HUES6 (cell line): Measurements from ENCODE around the gene ZSWIM5.
"Not testable (repeated sequence)": the region's sequence is repeated elsewhere in the genome, so short reads cannot be mapped to it uniquely, and the experiment has no call there.

Experiments used
- H3K27ac ChIP-seq: 2 replicates; pipeline ENCODE4 v1.7.0; 2013; ENCODE audit warnings: low read depth, mild to moderate bottlenecking, low read length, inconsistent platforms
- H3K27me3 ChIP-seq: 2 replicates; pipeline ENCODE4 v1.6.1; 2013; ENCODE audit warnings: low read length; ENCODE audit not compliant: control insufficient read depth, insufficient read depth
- H3K36me3 ChIP-seq: 2 replicates; pipeline ENCODE4 v1.6.1; 2013; ENCODE audit warnings: low read length; ENCODE audit not compliant: control insufficient read depth, insufficient read depth
- H3K4me1 ChIP-seq: 2 replicates; pipeline ENCODE4 v1.6.1; 2013; ENCODE audit warnings: low read length; ENCODE audit not compliant: control insufficient read depth, insufficient read depth
- H3K4me3 ChIP-seq: 2 replicates; pipeline ENCODE4 v1.5.1; 2013; ENCODE audit warnings: low read depth, low read length
- H3K9ac ChIP-seq: one replicate; pipeline ENCODE4 v1.6.1; 2013; ENCODE audit warnings: mild to moderate bottlenecking, low read length
- H3K9me3 ChIP-seq: 2 replicates; pipeline ENCODE4 v1.6.1; 2013; ENCODE audit warnings: low read depth, low read length; ENCODE audit not compliant: control insufficient read depth, insufficient read depth

Gene ZSWIM5

DNA sequence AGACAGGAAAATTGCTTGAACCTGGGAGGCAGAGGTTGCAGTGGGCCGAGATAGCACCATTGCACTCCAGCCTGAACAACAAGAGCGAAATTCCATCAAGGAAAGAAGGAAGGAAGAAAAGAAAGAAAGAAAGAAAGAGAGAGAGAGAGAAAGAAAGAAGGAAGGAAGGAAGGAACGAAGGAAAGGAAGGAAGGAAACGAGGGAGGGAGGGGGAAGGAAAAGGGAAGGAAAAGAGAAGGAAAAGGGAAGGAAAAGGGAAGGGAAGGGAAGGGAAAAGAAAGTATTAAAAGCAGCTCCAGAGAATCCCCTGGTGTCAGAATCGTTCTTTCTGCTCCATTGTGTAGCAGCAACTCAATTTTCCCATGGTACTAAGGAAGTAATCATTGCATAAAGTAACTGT, 19.2 kb upstream of the ZSWIM5 start:
- Histone ChIP-seq H3K36me3 (no peaks in the 10 kb centered on the region), H3K4me1 (no peaks in the 10 kb centered on the region)

DNA sequence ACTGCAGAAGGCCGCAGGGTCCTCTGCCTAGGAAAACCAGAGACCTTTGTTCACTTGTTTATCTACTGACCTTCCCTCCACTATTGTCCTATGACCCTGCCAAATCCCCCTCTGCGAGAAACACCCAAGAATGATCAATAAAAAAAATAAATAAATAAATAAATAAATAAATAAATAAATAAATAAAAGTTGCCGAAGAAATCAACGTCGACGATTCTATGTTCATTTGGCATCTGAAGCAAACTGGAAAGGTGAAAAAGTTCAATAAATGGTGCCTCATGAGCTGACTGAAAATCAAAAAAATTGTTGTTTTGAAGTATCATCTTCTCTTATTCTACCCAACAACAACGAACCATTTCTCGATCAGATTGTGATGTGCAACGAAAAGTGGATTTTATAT, 17.3 kb upstream of the ZSWIM5 start:
- not testable (repeated sequence) for H3K9ac ChIP-seq, H3K9me3 ChIP-seq, H3K4me3 ChIP-seq, H3K36me3 ChIP-seq, H3K4me1 ChIP-seq, H3K27ac ChIP-seq, H3K27me3 ChIP-seq

More for the DNA sequence above, 19.2 kb upstream of the ZSWIM5 start:
- H3K9ac ChIP-seq = no peak overlapping the region
- no peak overlapping the region for H3K27ac ChIP-seq
- no peaks in the 10 kb centered on the region for H3K27me3 ChIP-seq
- no peaks in the 10 kb centered on the region for H3K9me3 ChIP-seq
- no peak overlapping the region for H3K4me3 ChIP-seq

DNA sequence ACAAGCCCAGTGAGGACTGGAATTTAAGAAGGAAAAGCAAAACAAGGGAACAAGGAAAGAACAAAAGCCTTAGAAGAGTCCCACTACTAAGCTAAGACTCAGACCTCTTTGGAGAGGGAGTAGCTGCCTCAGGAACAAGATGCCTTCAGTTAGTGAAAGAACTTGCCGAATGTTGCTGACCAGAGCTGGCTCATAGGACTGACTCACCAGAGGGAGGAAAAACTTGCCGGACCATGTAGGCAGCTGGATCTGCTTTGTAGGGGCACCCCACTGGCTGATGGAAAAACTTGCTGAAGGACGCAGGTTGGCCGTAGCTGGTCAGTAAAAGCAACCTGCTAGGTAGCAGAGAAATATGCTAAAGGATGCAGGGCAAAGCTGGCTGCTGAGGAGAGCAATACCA, 15.3 kb upstream of the ZSWIM5 start:
- Histone ChIP-seq H3K4me1 (no peaks in the 10 kb centered on the region), H3K9me3 (no peaks in the 10 kb centered on the region), H3K9ac (no peak overlapping the region), H3K27ac (no peak overlapping the region), H3K36me3 (no peaks in the 10 kb centered on the region), H3K27me3 (no peaks in the 10 kb centered on the region), H3K4me3 (no peak overlapping the region)

DNA sequence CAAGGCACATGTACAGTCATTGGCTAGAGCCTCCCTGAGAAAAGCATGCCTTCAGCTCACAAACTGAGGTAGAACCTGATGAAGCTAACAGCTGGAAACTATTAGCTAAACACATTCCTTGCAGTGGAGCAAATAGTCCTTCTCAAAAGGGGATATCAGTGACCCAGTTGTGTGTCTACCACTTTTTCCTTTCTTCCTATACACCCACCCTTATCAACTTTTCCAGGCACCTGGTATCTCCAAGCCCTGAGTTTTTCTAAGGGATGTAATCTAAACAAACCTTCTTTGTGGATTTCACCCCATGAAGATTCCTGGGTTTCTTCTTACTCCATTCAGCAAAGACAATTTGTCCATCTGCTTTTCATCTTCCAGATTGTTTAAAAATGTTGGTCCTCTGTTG, 10.5 kb upstream of the ZSWIM5 start:
- Histone ChIP-seq H3K9me3 (no peaks in the 10 kb centered on the region), H3K36me3 (no peaks in the 10 kb centered on the region), H3K4me1 (no peaks in the 10 kb centered on the region), H3K27ac (no peak overlapping the region), H3K27me3 (no peaks in the 10 kb centered on the region), H3K9ac (no peak overlapping the region), H3K4me3 (no peak overlapping the region)

DNA sequence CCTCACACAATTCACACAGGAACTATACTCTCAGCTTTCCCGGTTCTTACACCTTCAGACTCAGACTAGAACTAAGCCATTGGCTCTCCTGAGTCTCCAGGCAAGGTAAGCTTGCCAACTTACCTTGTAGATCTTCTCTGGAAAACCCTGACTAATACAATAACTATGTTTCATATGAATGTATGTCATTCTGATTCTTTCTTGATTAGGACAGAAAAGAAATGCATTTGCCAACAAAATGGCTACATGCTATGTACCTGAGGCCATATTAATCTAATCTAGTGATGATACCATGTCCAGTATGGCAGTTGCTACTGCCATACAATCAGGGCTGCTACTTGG, 9.8 kb upstream of the ZSWIM5 start:
- Histone ChIP-seq H3K27ac (no peak overlapping the region), H3K9me3 (no peaks in the 10 kb centered on the region), H3K27me3 (no peaks in the 10 kb centered on the region), H3K9ac (no peak overlapping the region), H3K4me1 (no peaks in the 10 kb centered on the region), H3K4me3 (no peak overlapping the region), H3K36me3 (no peaks in the 10 kb centered on the region)

DNA sequence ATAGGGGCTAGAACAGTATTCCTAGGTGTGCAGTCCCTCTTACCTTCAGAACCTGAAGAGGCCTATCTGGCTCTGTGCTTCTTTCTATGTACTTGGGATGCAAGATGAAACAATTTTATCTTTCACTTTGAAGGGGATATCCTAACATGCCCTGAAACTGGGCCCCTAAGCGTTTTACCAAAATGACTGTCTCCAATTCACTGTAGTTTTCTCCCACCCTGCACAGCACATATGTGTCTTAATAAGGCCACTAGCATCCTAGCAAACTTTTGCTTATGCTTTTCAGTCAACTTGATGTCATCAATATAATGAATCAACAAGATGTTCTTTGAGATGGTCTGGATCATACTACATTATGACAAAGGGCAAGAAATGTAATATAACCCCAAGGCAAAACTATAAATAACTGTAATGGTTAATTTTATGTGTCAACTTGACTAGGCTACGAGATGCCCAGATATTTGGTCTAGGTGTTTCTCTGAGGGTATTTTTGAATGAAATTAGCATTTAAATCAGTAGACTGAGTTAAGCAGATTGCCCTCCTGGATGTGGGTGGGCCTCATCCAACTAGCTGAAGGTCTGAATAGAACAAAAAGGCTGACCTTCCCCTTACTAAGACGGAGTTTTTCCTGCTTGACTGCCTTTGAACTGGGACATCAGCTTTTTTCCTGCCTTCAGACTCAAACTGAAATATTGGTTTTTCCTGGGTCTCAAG, 9.2 kb upstream of the ZSWIM5 start:
- H3K9ac ChIP-seq = no peak overlapping the region
- H3K4me3 ChIP-seq = no peak overlapping the region
- no peaks in the 10 kb centered on the region for H3K27me3 ChIP-seq
- H3K9me3 ChIP-seq = no peaks in the 10 kb centered on the region
- no peak overlapping the region for H3K27ac ChIP-seq
- no peaks in the 10 kb centered on the region for H3K36me3 ChIP-seq
- no peaks in the 10 kb centered on the region for H3K4me1 ChIP-seq

DNA sequence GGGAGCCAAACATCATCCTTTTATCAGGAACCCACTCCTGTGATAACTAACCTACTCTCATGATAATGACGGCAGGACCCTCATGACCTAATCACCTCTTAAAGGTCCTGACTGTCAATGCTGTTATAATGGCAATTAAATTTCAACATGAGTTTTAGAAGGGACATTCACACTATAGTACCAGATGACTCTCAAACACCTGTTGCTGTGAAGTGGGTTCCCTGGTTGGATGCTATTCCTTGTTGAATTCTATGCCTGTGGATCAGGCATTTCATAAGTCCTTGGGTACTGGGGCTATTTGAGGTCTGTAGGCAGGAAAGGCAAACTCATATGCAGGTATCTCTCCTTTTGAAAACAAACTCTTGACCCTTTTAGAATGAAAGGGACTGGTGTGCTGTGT, 7.5 kb upstream of the ZSWIM5 start:
- H3K27ac ChIP-seq = no peak overlapping the region

DNA sequence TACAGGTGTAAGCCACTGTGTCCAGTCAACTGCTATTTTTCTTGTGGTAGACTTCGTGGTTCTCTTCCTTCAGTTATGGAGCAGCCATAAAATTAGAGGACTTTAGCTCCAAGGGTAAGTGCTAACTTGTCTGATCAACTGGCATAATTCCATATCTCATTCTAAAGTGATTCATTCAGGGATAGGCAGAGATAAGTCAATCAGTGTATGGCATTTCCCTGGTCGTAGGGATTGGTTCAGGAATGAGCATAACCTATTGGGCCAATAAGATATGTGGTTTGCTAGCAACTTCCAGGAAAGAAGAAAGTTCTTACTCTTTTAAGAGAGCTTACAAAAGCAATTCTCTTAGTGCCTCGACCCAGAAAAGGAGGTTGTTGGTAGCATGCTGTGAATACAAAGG, 4.7 kb upstream of the ZSWIM5 start:
- no peak overlapping the region for H3K4me3 ChIP-seq
- no peaks in the 10 kb centered on the region for H3K9me3 ChIP-seq
- H3K27me3 ChIP-seq = peaks cover 27% of the 10 kb centered on the region
- H3K4me1 ChIP-seq = peaks cover 3% of the 10 kb centered on the region; the same call in 1 of the 2 replicates
- H3K36me3 ChIP-seq = no peaks in the 10 kb centered on the region
- no peak overlapping the region for H3K9ac ChIP-seq
- no peak overlapping the region for H3K27ac ChIP-seq

More for the DNA sequence above, 7.5 kb upstream of the ZSWIM5 start:
- no peaks in the 10 kb centered on the region for H3K4me1 ChIP-seq
- H3K27me3 ChIP-seq = 0 out of 2 replicates have a peak, but pooled peaks cover 4% of the 10 kb centered on the region
- H3K9me3 ChIP-seq = no peaks in the 10 kb centered on the region
- H3K4me3 ChIP-seq = no peak overlapping the region
- H3K36me3 ChIP-seq = no peaks in the 10 kb centered on the region
- H3K9ac ChIP-seq = no peak overlapping the region

DNA sequence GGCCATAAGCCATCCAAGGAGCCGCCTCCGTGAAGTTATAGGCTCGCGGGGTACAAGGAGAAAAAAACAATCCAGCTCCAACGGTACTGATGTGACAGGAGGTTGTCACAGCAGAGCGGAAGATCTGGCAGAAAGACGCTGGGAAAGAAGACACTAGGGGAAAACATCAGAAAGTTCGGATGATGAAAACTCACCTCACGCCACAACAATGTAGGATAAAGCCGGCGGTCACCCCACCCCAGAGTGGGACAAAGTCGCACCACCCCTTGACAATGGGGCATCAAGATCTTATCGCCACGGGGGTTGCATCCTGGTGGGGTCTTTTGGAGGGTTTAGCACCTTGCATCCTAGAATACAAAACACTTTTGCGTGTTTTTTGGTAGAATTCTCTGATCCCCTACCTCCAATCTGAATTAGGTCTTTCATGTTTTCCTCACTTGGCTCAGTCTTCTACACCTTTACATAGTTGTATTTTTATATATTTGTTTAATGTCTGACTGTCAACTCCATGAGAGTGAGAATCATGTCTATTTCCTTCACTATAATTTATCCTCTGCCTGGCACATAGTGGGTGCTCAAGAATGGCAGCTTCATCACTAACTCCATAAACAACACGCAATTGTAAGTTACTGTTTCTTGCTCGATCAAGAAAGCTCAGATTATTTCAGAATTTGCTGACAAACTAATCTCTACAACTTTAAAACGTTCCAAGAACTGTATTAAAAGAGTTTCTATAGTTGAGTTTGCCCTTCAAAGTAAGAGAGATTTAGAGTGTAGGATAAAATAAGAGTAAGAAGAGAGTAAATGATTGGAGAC, 611 bp upstream of the ZSWIM5 start:
- H3K36me3 ChIP-seq = no peaks in the 10 kb centered on the region
- no peaks in the 10 kb centered on the region for H3K9me3 ChIP-seq
- peaks cover 3% of the 10 kb centered on the region; the same call in 1 of the 2 replicates for H3K4me1 ChIP-seq
- H3K9ac ChIP-seq = peak overlapping the region; percentile 63
- no peak overlapping the region for H3K27ac ChIP-seq
- peak overlapping the region; percentile 95 for H3K4me3 ChIP-seq
- H3K27me3 ChIP-seq = peaks cover 35% of the 10 kb centered on the region

DNA sequence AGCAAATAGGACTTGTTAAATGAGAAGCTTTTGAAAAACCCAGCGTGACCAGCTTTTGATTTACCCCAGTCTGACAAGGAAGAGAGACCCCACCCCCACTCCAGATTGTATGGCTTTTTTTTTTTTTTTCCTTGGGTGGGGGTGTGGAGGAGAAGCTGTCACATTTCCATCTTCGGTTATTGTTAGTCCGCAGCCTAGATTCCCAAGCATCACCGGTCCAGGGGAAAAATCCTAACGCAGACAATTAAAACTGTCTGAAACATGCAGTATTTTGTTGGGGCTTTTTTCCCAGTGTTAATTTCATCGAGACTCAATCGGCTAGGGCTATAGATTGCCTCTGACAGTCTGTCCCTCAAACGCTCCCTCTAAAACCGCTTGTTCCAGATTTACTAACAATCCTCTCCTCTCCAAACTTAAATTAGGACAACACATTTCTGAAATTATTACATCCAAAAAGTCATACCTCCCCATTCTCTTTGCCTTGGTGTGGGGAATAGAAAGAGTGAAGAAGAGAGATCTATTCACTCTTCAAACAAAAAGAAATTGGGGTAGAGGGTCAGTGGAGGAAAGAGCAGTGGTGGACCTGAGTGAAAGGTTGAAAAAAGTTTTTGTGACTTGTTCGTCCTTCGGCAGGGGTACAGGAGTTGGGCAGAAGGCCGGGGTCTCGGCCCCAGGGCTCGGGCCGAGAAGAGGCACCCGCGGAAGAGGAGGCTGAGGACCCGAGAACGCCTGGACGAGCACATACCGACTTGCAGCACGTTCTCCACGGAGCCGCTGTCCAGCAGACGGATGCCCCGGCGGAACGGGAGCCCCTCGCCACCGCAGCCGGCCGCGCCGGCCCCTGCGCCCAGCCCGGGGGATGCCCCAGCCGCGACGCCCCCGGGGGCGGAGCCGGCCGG, 1.1 kb downstream of the ZSWIM5 start:
- peak overlapping the region; percentile 95 for H3K4me3 ChIP-seq
- H3K9ac ChIP-seq = peak overlapping the region; percentile 1
- H3K36me3 ChIP-seq = no peaks in the 10 kb centered on the region
- H3K9me3 ChIP-seq = no peaks in the 10 kb centered on the region
- no peak overlapping the region for H3K27ac ChIP-seq
- H3K4me1 ChIP-seq = peaks cover 3% of the 10 kb centered on the region; the same call in 1 of the 2 replicates
- H3K27me3 ChIP-seq = peaks cover 35% of the 10 kb centered on the region
